Measurements from ENCODE around the gene DAAM2. TPM values are rescaled to one million over a fixed set of nuclear protein-coding genes. Genes with fewer than 3 reads are reported as not detected.

The DAAM2 gene
- total and polyA plus RNA-seq, 9 of the 15 experiments (the other 6 are each of a cell fraction or from before 2014, with no cell fraction given): 0.01 to 0.07 TPM; not detected in 7

- Histone ChIP-seq H3K27ac (ENCODE audit: extremely low read depth, low read depth, low read length) (no peak overlapping the region), H3K9me3 (replicated peaks; ENCODE audit: control insufficient read depth, insufficient read depth, low read depth, low read length) (no peaks in the 10 kb centered on the region), H3K4me2 (ENCODE audit: insufficient read depth, low read length) (no peak overlapping the region), H3K36me3 (ENCODE audit: control insufficient read depth, insufficient read depth, low read length) (no peaks in the 10 kb centered on the region), H3K27me3 (ENCODE audit: control insufficient read depth in 2 of 2, insufficient read depth in 2 of 2, low read length in 2 of 2) (peaks cover 6 to 46% of the 10 kb centered on the region in 2 experiments), H4K20me1 (replicated peaks; ENCODE audit: control insufficient read depth, insufficient read depth, low read length) (peaks cover 3% of the 10 kb centered on the region), H3K4me1 (replicated peaks in 1 of 2; ENCODE audit: control insufficient read depth in 2 of 2, insufficient read depth in 2 of 2, low read length in 2 of 2) (no peaks in the 10 kb centered on the region), H3K9me1 (ENCODE audit: control insufficient read depth, insufficient read depth, low read length) (no peaks in the 10 kb centered on the region), H2AFZ (ENCODE audit: low read depth, low read length) (no peak overlapping the region), H3K4me3 (no peak overlapping the region), H3K79me2 (ENCODE audit: control insufficient read depth, insufficient read depth, low read length) (no peaks in the 10 kb centered on the region), H3K9ac (ENCODE audit: insufficient read depth in 1 of 2, low read depth in 2 of 2, low read length in 2 of 2) (no peak overlapping the region)
- ChIA-PET CTCF (ENCODE audit: low intra/inter-chr PET ratio) (no interaction called here), POLR2A (interaction anchor here (0.7 kb wide), 1 partner anchor 11 kb away, joined by 5 read pairs; no protein-coding TSS in a partner anchor)
- WGBS (ENCODE audit: insufficient coverage, low coverage, missing lambda C conversion rate): 0% methylated on average over 4 of the region's 4 CpGs
- no peak for TF ChIP-seq KHSRP (IDR thresholded peaks at IDR 0.05)
- no peak for FAIRE-seq
- in situ Hi-C loops (cut with MboI): no loop called here
- BruUV-seq (replicated peaks): no TSS peak
- intact Hi-C loops (cut with micrococcal nuclease): no loop called here
- no peak for DNase-seq (ENCODE audit: extremely low read depth in 1 of 4, low spot score in 3 of 4)
- no peak for ATAC-seq
Observed at GRCh38 chr6:39898625-39899024, 106.4 kb downstream of the DAAM2 start.

- H3K9me1 ChIP-seq (ENCODE audit: control insufficient read depth, insufficient read depth, low read length): no peaks in the 10 kb centered on the region
- CTCF ChIA-PET (ENCODE audit: low intra/inter-chr PET ratio): interaction anchor here (0.6 kb wide), 1 partner anchor 135 kb away, joined by 3 read pairs; no protein-coding TSS in a partner anchor
- H3K36me3 ChIP-seq (ENCODE audit: control insufficient read depth, insufficient read depth, low read length): no peaks in the 10 kb centered on the region
- POLR2A ChIA-PET: no interaction called here
- FAIRE-seq (no peak), ATAC-seq (no peak), DNase-seq (ENCODE audit: extremely low read depth in 1 of 4, low spot score in 3 of 4) (no peak)
- TF ChIP-seq ZNF143 (CRISPR knock-in tag; IDR thresholded peaks at IDR 0.05): no peak
- in situ Hi-C loops (cut with MboI): no loop called here
- 0% methylated on average over 10 of the region's 10 CpGs for WGBS (ENCODE audit: insufficient coverage, low coverage, missing lambda C conversion rate)
- H3K4me1 ChIP-seq (replicated peaks in 1 of 2; ENCODE audit: control insufficient read depth in 2 of 2, insufficient read depth in 2 of 2, low read length in 2 of 2): no peaks in the 10 kb centered on the region
- no peak overlapping the region for H3K4me2 ChIP-seq (ENCODE audit: insufficient read depth, low read length)
- peaks cover 3% of the 10 kb centered on the region for H4K20me1 ChIP-seq (replicated peaks; ENCODE audit: control insufficient read depth, insufficient read depth, low read length)
- peaks cover 6 to 52% of the 10 kb centered on the region in 2 experiments for H3K27me3 ChIP-seq (ENCODE audit: control insufficient read depth in 2 of 2, insufficient read depth in 2 of 2, low read length in 2 of 2)
- intact Hi-C loops (cut with micrococcal nuclease): no loop called here
- H3K27ac ChIP-seq (ENCODE audit: extremely low read depth, low read depth, low read length): no peak overlapping the region
- BruUV-seq (replicated peaks): no TSS peak
- no peak overlapping the region for H3K4me3 ChIP-seq
- no peak overlapping the region for H2AFZ ChIP-seq (ENCODE audit: low read depth, low read length)
- no peaks in the 10 kb centered on the region for H3K79me2 ChIP-seq (ENCODE audit: control insufficient read depth, insufficient read depth, low read length)
- H3K9ac ChIP-seq (ENCODE audit: insufficient read depth in 1 of 2, low read depth in 2 of 2, low read length in 2 of 2): no peak overlapping the region
- no peaks in the 10 kb centered on the region for H3K9me3 ChIP-seq (replicated peaks; ENCODE audit: control insufficient read depth, insufficient read depth, low read depth, low read length)
Observed at GRCh38 chr6:39899554-39900295, 107.5 kb downstream of the DAAM2 start.
